KOPT-K1 (cell line): ENCODE results near the gene PACSIN2.
"Not testable (repeated sequence)": the region's sequence is repeated elsewhere in the genome, so short reads cannot be mapped to it uniquely, and the experiment has no call there.

Source experiments
- H3K27ac ChIP-seq: fragments of 200-600 bp; sonication (generic); 2 replicates; pipeline ENCODE4 v1.5.1; 2016; ENCODE audit warnings: antibody characterized with exemption, mild to moderate bottlenecking, low read depth, low read length; ENCODE audit not compliant: poor library complexity, severe bottlenecking
- H3K36me3 ChIP-seq: fragments of 200-600 bp; sonication (generic); 2 replicates; pipeline ENCODE4 v1.5.1; 2017; ENCODE audit warnings: antibody characterized with exemption, mild to moderate bottlenecking, low read length, moderate library complexity; ENCODE audit not compliant: insufficient read depth
- H3K9me3 ChIP-seq: fragments of 200-600 bp; sonication (generic); 2 replicates; pipeline ENCODE4 v1.5.1; 2017; ENCODE audit warnings: antibody characterized with exemption, low read length, mild to moderate bottlenecking; ENCODE audit not compliant: insufficient read depth, poor library complexity, severe bottlenecking

The PACSIN2 gene

DNA sequence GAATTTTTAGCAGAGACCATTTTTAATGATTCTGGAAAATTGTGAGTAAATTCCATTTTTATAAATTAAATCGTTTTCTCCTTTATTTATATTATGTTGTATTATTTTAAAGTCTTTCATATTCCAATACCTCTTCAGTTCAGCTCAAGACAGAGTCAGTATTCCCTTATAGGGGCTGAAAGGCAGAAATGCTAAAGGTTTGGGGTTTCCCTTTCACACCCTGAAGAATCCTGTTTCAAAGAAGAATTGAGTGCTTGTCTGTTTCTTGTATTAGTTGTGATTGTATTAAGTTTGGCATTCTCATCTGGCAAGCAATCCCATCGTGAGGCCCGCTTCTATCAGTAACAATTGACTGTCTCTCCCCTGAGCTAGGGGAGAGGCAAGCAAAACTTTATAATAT is 57.4 kb downstream of the PACSIN2 start:
- Histone ChIP-seq H3K9me3 (no peaks in the 10 kb centered on the region), H3K27ac (no peak overlapping the region), H3K36me3 (no peaks in the 10 kb centered on the region)

DNA sequence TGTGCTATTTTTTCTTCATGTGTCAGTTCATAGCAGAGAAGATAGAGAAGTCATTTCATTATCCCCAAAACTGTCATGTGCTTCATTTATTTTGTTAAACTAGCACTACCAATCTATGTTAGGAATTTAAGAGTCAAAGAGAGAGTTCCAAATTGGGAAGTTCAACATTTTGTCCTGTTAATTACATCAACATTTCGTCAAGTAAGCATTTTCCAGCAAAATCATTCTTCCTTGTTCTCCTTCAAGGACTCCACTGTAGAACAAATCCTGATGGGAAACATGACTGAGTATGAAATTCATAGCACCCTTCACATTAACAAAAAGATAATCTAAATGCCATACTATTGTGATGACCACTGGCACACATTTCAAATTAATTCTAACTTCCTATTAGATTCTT is 59.1 kb downstream of the PACSIN2 start:
- H3K9me3 ChIP-seq: no peaks in the 10 kb centered on the region
- no peak overlapping the region for H3K27ac ChIP-seq
- no peaks in the 10 kb centered on the region for H3K36me3 ChIP-seq

DNA sequence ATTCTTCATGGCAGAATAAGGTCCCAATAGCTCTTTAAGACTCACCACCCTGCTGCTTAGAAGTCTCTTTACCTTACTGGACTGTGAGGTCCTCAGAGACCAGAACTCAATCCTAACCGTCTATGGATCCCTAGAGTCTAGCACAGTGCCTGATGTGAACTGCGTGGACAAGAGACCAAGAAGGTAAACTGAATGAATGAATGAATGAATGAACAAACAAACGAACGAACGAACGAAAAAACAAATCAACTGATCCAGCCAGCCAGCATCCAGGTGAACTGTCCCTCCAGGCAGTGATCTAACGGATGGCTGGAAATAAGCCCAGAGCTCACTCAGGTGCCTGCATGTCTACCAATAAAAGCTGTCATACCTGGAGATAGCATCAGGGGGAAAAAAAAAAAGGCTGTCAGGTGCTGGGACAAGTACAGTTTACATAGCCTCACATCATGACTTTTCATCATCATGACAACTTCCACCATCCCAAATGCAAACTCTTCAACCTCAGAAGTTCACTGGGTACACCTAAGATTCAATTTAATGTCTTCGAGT is 59.8 kb downstream of the PACSIN2 start:
- Histone ChIP-seq H3K9me3 (no peaks in the 10 kb centered on the region), H3K27ac (no peak overlapping the region), H3K36me3 (no peaks in the 10 kb centered on the region)

DNA sequence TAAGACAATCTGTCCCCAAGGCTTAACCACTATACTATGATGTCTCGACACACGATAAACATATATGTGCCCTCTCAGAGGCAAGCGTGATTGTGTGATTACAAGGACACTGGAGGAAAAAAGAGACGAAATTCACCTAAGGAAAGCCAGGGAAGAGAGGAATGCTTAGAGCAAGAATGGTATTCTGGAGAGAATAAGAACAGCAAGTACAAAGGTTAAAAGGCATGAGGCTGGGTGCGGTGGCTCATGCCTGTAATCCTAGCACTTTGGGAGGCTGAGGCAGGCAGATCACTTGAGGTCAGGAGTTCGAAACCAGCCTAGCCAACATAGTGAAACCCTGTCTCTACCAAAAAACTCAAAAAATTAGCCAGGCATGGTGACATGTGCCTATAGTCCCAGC is 61.2 kb downstream of the PACSIN2 start:
- not testable (repeated sequence) for H3K27ac ChIP-seq, H3K36me3 ChIP-seq, H3K9me3 ChIP-seq

DNA sequence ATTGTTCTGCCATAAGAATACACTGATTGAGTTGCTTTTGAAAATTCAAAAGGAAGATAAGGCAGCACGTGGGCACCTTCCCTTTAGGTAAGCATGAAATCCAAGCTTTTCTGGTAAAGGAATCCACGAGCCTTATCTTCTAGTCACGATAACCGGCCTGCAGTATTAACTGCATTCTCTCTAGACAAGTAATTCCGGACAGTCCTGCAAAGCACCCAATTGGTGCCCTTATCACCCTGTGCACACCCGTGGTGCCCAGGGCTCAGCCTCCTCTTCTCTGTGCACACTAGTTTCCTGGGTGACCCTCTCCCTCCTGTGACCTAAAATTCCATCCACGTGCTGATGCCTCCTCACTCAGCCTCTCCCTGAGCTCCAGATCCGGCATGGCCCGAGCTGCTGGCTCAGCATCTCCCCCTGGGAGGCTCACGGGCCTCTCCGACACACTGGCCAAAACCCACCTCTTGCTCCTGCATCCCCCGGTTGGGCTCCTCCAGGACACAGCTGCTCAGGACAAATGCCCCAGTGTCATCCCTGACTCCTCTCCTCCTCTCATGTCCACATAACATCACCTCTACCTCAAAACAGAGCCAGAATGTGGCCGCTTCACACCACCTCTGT is 63.7 kb downstream of the PACSIN2 start:
- H3K36me3 ChIP-seq: no peaks in the 10 kb centered on the region; the same call in 1 of the 2 replicates
- H3K27ac ChIP-seq: no peak overlapping the region
- no peaks in the 10 kb centered on the region for H3K9me3 ChIP-seq

DNA sequence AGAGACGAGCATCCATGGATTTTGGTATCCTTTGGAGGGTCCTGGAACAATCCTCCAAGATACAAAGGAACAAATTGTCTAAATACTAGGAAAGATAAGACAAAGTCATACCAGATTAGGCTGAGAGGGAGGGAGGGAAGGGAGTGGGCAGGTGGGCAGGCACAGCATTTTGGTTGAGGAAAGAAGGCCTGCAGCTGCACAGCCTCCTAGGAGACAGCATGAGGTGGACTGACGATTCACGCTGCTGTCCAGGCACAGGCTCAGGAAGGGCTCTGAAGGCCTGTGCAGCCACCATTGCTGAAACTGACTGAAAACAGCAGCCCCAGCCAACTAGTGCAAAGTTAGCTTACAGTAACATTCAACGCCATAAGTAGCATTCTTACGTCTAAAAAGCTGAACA is 64.7 kb downstream of the PACSIN2 start:
- Histone ChIP-seq H3K9me3 (no peaks in the 10 kb centered on the region), H3K27ac (no peak overlapping the region), H3K36me3 (no peaks in the 10 kb centered on the region; the same call in 1 of the 2 replicates)

DNA sequence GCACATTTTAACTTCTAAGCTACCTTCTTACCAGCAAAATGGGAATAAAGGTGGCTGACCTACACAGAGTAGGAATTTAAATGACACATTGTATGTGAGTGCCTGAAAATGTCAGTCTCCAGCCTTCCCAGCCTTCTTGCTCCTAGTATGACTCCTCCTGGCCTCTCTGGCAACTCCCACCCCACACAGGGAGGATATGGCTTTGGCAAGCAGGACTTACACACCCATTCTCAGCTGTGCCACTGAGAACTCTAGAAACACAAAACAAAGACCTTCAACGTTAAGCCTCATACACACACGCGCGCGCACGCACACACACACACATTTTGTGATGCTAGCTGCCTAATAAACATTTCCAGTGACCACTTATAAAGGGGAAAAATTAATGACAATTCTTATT is 65.8 kb downstream of the PACSIN2 start:
- no peaks in the 10 kb centered on the region for H3K9me3 ChIP-seq
- no peaks in the 10 kb centered on the region; the same call in 1 of the 2 replicates for H3K36me3 ChIP-seq
- H3K27ac ChIP-seq: no peak overlapping the region

DNA sequence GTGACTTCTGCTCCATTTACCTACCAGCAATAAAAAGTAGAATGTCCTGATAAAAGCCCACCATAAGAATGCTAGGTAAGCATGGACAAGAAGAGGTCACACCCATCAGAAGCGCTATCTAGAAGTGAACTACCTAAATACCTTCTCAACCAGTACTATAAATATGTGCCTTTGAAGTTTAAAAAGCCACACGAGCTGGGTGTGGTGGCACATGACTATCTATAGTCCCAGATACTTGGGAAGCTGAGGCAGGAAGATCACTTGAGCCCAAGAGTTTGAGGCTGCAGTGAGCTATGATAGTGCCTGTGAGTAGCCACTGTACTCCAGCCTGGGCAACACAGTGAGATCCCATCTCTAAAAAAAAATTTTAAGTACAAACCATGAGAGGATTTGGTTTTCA is 66.7 kb downstream of the PACSIN2 start:
- Histone ChIP-seq H3K27ac (no peak overlapping the region), H3K9me3 (no peaks in the 10 kb centered on the region)

DNA sequence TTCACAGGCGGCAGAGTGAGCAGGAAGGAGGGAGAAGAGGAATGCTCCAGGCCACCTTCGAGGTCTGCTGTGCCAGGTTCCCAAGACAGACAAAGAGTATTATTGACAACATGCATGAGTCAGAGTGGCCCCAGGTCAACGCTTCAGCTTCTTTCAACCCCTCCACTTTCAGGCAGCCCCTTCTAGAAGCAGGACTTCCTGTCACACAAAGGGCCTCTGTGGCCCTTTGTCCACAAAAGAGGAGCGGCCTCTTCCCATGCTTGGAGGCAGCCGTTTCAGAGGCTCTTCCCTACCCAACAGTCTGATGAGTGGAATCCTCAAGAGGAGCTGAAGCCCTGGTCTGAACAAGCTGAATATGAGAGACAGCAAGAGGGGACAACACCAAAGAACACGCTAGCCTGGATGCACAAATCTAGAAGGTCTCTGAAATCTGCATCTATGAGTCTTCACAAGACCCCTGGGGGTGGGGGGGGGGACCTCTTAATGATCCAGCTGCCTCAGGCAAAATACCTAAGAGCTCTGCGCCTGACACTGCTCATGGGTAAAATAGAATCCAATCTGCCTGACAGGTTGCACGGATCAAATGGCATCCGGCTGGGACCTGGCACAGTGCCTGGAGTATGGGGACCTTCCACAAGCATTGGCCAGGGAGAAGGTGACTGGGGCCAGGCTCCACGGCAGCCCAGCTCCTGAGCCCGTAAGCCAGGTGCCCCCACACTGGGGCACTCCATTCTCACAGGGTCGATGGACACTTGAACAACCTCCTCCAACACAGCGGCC is 67.5 kb downstream of the PACSIN2 start:
- H3K27ac ChIP-seq: no peak overlapping the region
- no peaks in the 10 kb centered on the region for H3K9me3 ChIP-seq
- H3K36me3 ChIP-seq: no peaks in the 10 kb centered on the region; the same call in 1 of the 2 replicates

More for the DNA sequence above, 66.7 kb downstream of the PACSIN2 start:
- H3K36me3 ChIP-seq: no peaks in the 10 kb centered on the region; the same call in 1 of the 2 replicates

DNA sequence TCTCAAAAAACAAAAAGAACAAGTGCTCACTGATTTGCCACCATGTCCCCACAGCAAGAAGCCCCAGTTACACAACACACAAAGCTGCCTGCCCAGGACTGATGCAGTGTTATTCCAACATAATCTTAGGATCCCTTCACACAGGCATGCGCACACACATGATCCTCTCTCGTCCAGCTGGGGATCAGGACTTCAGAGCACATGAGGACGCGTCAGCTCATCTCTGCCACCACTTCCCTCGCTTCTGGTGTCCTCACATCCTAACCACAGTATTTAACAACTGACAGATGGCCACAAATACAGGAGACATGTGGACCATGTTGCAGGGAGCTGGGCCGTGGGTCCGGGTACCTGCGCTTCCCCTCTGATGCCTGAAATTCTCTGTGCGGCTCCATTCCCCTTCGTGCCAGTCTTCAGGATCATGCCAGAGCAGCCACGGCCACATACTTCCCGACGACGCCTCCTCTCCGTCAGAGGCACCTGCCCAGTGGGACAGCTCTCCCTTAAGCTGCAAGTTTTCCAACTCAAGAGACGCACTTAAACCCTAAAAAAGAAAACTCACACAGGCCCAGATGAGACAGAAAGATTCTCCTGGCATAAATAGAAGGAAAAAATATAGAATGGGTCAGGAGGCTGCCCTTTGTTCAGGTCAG is 68.3 kb downstream of the PACSIN2 start:
- no peaks in the 10 kb centered on the region for H3K9me3 ChIP-seq
- no peaks in the 10 kb centered on the region; the same call in 1 of the 2 replicates for H3K36me3 ChIP-seq
- no peak overlapping the region for H3K27ac ChIP-seq

DNA sequence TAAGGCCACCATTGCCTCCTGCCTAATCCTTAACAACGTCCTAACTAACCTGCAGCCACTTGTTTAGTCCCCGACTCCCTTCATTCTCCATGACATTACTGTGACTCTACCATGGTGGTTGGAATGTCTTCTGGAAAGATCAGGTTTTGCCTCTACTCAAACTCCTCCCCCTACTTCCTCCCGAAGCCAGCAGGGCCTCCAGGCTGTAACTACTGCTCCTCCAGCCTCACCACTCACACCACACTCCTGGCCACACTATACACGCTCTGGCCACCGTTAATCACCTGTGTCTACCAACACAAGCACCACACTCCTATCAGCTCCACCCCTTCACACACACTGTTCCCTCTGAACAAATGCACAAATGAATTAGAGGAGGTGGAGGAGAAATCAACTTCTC is 69.2 kb downstream of the PACSIN2 start:
- Histone ChIP-seq H3K36me3 (no peaks in the 10 kb centered on the region; the same call in 1 of the 2 replicates), H3K27ac (no peak overlapping the region), H3K9me3 (no peaks in the 10 kb centered on the region)

DNA sequence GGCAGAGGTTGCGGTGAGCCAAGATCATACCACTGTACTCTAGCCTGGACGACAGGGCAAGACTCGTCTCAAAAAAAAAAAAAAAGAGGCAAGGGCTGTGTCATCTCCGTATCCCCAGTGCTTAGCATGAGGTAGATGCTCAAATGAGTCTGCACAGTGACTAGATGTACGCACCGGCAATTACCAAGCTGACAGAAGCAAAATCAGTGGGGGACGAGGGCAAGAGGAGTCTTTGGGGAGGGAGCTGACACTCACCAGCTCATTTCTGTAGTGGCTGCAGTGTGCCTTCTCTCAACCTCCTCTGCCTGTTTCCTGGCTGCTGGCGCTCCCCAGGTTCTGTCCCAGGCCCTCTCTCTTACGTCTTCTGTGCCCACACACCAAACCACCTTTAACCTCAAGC is 69.9 kb downstream of the PACSIN2 start:
- Histone ChIP-seq H3K9me3 (no peaks in the 10 kb centered on the region), H3K27ac (no peak overlapping the region), H3K36me3 (no peaks in the 10 kb centered on the region; the same call in 1 of the 2 replicates)

DNA sequence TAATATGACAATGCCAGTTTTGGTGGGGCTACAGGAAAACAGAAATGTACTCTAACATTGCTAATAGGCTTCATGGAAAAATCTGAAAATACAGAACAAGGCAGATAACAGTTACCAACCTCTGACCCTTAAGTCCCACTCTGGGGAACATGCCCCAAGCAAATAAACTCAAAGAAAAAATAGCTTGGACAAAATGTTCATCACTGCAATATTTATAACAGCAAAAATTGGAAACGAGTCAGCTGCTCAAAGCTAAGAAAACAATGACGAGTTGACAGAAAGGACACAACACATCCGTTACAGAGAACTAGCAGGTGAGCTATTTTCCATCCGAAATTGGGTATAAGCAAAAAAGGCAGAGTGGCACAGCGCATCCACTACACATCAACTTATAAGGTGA is 70.5 kb downstream of the PACSIN2 start:
- Histone ChIP-seq H3K27ac (no peak overlapping the region), H3K9me3 (no peaks in the 10 kb centered on the region), H3K36me3 (no peaks in the 10 kb centered on the region; the same call in 1 of the 2 replicates)

DNA sequence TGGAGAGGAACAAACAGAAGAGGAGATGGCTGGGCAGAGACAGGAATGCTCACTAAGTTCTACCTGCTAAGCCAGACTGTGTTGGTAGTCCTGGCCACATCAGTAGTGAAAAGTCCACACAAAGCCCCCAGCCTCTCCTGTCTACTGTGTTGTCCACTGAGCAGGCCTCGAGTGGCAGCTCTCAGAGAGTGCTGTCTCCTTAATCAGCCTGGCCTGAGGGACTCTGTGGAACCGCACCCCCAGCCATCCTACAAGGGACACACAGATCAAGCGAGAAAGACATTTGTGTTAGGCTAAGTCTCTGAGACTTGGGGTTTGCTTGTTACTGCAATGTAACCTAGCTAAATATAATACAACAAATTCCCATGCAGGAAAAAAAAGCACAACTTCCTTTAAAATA is 71.0 kb downstream of the PACSIN2 start:
- no peaks in the 10 kb centered on the region; the same call in 1 of the 2 replicates for H3K36me3 ChIP-seq
- no peak overlapping the region for H3K27ac ChIP-seq
- no peaks in the 10 kb centered on the region for H3K9me3 ChIP-seq

DNA sequence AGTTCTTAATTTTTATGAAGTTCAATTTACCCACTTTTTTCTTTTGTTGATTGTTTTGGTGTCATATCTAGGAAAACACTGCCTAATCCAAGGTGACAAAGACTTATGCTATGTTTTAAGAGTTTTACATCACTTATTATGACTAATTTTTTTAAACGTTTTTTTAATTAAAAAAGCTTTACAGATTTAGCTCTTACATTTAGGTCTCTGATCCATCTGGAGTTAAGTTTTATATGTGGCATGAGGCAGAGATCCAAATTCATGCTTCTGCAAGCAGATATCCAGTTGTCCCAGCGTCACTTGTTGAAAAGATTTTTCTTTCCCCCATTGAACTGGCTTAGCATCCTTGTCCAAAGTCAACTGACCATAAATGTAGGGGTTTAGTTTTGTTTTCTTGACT is 72.6 kb downstream of the PACSIN2 start:
- H3K36me3 ChIP-seq: no peaks in the 10 kb centered on the region; the same call in 1 of the 2 replicates
- no peaks in the 10 kb centered on the region for H3K9me3 ChIP-seq
- no peak overlapping the region for H3K27ac ChIP-seq
